ENCODE data around the gene RABL6.
"Not testable (repeated sequence)": the region's sequence is repeated elsewhere in the genome, so short reads cannot be mapped to it uniquely, and the experiment has no call there.

The RABL6 gene

GRCh38 chr9:136823136-136824046, 15.6 kb downstream of the RABL6 start:
- peak; percentile 59 for DNase-seq

GRCh38 chr9:136824496-136825225, 16.9 kb downstream of the RABL6 start:
- no peak for DNase-seq

- DNase-seq, result no peak
Observed at GRCh38 chr9:136825295-136826187, 17.8 kb downstream of the RABL6 start.

- no peak for DNase-seq
Observed at GRCh38 chr9:136826188-136826541, 18.4 kb downstream of the RABL6 start.

- no peak for DNase-seq
Observed at GRCh38 chr9:136826703-136827582, 19.2 kb downstream of the RABL6 start.

- DNase-seq, result no peak
Observed at GRCh38 chr9:136827794-136828473, 20.2 kb downstream of the RABL6 start.

GRCh38 chr9:136828474-136829140, 20.9 kb downstream of the RABL6 start:
- DNase-seq, result no peak

DNA sequence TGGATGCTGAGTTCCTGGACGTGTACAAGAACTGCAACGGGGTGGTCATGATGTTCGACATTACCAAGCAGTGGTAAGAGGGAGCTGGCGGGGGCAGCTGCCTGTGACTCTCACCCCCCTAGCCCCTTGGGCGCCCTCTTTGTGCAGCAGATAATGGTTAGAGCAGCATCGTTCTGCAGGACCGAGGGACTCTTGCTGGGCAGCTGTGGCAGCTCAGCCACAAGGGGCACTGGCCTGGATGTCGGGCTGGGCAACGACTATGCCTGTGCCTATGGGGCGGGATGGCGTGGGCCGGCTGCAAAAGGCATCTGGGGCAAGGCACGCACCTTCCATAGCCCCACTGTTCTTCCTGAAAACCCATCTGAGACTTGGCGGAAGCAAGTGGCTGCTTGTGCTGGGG, 21.7 kb downstream of the RABL6 start:
- DNase-seq, result no peak

GRCh38 chr9:136829981-136830885, 22.5 kb downstream of the RABL6 start:
- no peak for DNase-seq

DNA sequence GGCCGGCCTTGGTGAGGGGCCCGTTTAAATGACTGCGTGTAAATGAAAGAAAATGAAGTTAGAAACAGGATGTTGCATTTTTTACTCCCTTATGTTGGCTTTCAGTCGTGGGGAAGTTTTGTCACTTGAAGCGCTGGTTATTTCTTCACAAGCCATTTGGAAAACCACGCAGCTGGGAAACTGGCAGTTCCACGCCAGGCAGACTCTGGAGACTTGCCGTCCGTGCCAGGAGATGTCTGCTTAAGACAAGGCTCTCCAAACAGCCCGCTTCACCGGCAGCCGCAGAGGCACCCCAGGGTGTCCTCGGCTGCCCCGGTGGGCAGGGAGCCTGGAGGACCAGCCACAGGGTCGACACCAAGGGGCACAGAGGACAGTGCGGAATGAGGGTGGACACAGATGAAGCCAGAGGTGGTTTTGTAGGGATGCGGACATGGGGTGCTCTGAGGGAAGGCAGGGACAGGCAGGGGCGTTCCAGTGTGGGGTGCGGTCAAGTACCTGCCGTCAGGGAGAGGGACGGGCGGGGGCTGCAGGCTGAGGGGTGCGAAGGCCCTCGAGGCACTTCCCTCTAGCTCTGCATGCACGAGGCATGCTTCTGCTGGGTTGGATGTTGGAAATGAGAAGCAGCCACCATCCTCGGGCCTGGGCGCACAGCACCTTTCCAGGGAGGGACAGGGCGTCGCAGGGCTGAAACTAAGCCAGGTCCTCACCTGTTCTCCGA, 23.4 kb downstream of the RABL6 start:
- DNase-seq, result no peak

DNA sequence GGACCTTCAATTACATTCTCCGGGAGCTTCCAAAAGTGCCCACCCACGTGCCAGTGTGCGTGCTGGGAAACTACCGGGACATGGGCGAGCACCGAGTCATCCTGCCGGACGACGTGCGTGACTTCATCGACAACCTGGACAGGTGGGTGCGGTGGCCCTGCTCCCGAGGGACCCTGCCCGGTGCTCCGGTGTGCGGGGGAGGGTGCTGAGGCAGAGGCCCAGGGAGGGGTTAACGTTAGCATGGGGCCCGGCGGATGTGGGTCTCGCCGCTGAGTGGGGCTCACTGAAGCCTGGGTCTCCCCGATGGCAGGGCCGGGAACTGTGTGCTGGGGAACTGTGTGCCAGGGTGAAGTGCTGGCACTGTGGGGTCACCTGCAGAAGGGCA, 24.0 kb downstream of the RABL6 start:
- no peak for DNase-seq

DNA sequence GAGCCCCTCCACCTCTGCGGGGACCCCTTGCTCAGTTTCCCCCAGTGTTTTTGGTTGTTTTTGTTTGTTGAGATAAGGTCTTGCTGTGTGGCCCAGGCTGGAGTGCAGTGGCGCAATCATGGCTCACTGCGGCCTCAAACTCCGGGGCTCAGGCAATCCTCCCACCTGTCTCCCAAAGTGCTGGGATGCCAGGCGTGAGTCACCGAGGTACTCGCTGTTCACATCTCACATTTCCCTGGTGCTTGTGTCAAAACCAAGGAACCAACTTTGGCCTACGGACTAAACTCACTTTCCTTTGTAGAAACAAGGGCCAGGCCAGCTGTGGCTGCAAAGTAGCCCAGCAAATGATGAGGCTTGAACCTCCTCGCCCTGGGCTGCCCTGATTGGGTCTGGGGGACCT, 24.8 kb downstream of the RABL6 start:
- DNase-seq, result no peak

DNA sequence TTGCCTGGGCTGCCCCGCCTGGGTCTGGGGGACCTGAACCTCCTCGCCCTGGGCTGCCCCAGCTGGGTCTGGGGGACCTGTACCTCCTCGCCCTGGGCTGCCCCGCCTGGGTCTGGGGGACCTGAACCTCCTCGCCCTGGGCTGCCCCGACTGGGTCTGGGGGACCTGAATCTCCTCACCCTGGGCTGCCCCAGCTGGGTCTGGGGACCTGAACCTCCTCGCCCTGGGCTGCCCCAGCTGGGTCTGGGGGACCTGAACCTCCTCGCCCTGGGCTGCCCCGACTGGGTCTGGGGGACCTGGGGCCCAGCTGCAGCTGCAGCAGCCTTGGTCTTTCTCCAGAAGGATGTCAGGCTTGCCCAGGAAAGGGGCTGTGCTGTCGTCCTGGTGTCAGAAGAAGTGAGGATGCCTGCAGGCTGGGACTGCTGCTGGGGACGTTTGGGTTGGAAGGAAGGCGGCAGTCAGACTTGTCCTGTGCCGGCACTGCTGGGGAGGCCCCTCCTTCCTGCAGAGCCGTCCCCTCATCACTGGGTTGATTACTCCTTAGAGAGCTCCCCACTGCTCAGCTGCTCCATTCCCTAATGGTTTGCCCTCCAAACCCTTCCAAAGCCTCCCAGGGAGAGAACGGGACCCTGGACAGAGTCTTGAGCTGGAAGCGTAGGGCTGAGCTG, 25.8 kb downstream of the RABL6 start:
- not testable (repeated sequence) for DNase-seq

DNA sequence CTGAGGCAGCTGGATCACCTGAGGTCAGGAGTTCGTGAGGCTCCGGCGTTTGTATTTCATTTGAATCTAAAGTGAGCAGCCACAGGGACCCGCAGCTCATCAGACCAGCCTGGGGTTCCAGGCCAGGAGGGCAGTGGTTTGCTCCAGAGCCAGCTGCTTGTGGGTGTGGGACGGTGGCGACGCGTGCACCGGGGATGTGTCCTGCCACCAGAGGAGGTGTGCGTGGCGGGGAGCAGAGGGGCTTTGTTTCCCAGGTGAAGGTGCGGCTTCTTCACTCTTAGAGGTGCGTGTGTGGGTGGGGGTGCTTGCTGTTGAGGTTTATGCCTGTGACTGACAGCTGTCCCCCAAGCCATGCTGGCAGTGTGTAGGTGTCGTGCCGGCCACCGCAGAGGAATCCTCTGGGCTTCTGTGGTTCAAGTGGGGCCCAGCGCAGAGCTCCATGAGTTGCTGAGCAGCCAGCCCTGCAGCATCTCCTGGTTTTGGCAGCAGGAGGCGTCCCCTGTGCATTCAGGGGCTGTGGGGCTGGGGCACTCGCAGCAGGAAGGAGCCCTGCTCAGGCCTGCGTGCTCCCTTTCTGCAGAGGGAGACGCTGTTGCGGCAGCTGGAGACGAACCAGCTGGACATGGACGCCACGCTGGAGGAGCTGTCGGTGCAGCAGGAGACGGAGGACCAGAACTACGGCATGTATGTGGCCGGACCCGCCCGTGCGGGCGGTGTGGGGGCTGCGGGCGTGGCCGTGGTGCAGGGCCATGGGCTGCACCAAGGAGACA, 27.6 kb downstream of the RABL6 start:
- DNase-seq, result no peak

DNA sequence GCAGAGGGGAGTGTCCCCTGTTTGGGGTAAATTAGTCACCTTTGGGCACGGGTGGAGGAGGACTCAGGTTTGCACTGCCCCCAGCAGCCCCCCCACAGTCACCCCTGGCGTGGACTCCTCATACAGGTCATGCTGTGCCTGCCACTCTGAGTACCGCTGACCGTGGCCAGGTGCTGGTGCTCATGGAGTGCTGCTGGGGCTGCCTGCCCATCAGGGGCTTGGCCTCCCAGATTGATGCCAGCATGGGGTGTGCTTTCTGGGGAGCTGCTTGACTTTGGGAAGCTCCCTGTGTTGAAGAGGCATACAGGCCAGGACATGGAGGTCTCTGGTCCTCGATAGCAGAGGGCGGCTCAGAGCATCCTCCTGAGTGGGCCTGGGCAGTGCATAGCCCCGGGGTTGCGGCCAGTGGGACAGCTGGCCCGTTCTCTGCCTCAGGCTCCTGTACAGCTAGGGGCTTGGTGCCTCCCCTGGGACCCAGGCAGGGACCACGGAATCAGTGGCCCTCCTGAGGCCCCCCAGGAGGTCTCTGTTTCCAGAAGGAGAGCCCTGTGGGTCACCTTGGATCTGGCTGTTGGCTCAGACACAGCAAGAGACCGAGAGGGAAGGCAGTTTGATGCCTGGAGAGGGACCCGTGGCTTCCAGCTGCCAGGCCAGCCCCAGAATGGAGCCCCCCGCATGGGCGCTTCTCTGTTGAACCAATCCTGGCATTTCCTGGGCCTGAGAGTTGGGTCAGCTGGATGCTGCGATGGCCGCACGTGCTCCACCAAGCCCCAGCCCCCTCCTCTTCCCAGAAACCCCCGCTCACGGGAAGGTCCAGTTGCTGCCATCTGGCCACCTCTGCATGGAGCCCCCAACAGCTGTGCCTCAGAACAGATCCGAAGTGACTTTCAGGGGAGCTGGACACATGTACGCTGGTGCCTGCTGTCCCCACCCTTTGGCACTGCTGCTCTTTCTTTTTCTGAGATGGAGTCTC, 28.5 kb downstream of the RABL6 start:
- DNase-seq, result no peak

GRCh38 chr9:136837146-136837855, 29.6 kb downstream of the RABL6 start:
- no peak for DNase-seq
